ENCODE data around the gene CST4. TPM values are rescaled to one million over a fixed set of nuclear protein-coding genes. Genes with fewer than 3 reads are reported as not detected.
"Not testable (repeated sequence)": the region's sequence is repeated elsewhere in the genome, so short reads cannot be mapped to it uniquely, and the experiment has no call there.

Gene CST4, protein sequence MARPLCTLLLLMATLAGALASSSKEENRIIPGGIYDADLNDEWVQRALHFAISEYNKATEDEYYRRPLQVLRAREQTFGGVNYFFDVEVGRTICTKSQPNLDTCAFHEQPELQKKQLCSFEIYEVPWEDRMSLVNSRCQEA
- total RNA-seq: not detected

DNA sequence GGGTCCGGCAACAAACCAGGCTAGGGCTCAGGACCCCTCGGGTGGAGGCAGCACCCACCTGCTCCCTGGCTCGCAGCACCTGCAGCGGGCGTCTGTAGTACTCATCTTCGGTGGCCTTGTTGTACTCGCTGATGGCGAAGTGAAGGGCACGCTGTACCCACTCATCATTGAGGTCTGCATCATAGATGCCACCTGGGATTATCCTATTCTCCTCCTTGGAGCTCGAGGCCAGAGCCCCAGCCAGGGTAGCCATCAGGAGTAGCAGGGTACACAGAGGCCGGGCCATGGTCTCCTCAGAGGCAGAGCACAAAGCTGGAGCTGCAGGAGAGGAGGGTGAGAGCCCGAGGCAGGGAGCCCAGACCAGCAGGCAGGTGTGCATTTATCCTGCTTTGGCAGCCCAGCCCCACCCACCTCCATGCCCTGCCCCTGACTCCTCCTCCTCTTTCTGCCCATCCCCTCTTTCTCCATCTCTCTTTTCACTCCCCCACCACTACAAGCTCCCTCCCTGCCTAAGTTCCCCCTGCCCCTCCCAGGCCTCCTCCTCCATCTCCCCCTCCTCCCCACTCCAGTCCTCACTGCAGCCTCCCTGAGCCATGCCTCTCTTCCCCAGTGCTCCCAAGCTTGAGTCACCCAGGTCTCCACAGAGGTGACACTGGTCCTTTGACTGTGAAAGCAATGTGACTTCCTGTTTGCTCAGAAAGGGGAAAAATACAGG lies at the start of gene CST4:
Gene CST4 (minus strand): TSS at position 355 of the 715 bp plus-strand sequence. CDS start 69 bp downstream, at position 286.
- not testable (repeated sequence) for H3K4me1 ChIP-seq, H3K27ac ChIP-seq, H3K9me3 ChIP-seq, H3K36me3 ChIP-seq, H3K27me3 ChIP-seq, H3K4me3 ChIP-seq
- DNase-seq (ENCODE audit: low spot score): peak; percentile 44

DNA sequence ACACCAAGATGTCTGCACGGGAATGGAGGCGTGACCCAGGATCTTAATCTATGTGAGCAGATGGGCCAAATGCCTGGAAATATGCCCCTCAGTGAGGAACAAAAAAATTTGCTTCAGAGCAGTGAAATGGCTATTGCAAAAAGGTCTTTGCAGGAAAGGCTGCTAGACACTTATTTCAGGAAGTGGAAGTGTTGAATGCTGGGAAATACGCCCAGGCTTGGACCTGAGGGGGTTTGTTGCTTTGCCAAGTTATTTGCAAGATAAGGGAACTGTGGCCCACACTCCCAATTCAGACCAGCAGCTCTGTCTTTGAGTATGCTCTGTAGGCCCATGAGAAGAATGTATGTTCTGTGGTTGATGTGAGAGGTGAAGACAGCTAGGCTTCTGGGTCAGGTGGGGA lies 46.6 kb upstream of the CST4 start:
- not testable (repeated sequence) for DNase-seq (ENCODE audit: low spot score); H3K4me3 ChIP-seq; H3K27ac ChIP-seq

GRCh38 chr20:23734949-23735348 lies 46.1 kb upstream of the CST4 start:
- H3K27me3 ChIP-seq; DNase-seq (ENCODE audit: low spot score); H3K4me1 ChIP-seq; H3K27ac ChIP-seq; H3K9me3 ChIP-seq; H3K36me3 ChIP-seq; H3K4me3 ChIP-seq: not testable (repeated sequence)

More for the DNA sequence above, 46.6 kb upstream of the CST4 start:
- H3K9me3 ChIP-seq, H3K36me3 ChIP-seq, H3K4me1 ChIP-seq, H3K27me3 ChIP-seq: not testable (repeated sequence)

DNA sequence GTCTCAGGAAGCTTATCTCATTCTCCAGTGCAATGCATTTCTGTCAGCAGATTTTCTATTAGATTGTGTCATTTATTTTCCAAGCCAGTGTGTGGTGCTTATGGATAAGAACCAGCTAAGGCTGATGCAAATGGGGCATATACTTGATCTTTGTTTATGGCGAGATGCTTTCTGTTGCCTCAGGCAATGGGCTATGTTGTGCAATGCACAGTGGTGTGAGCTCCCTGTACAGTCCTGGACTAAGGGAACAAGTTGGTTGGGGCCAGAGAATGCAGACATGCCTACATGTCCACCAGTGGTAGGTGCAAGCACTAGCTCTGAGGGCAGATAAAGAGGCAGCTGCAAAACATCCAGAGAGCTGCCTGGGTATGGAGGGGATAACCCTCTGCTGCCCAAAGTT lies 45.6 kb upstream of the CST4 start:
- H3K36me3 ChIP-seq; DNase-seq (ENCODE audit: low spot score); H3K4me1 ChIP-seq; H3K27me3 ChIP-seq; H3K4me3 ChIP-seq; H3K9me3 ChIP-seq; H3K27ac ChIP-seq: not testable (repeated sequence)

GRCh38 chr20:23727016-23727415 lies 38.2 kb upstream of the CST4 start:
- H3K36me3 ChIP-seq: no peaks in the 10 kb centered on the region
- H3K27me3 ChIP-seq: no peaks in the 10 kb centered on the region
- no peaks in the 10 kb centered on the region for H3K4me1 ChIP-seq
- H3K27ac ChIP-seq: no peak overlapping the region
- H3K9me3 ChIP-seq: no peaks in the 10 kb centered on the region
- no peak overlapping the region for H3K4me3 ChIP-seq
- no peak for DNase-seq (ENCODE audit: low spot score)
- no peak for TF ChIP-seq CTCF (IDR thresholded peaks at IDR 0.05)

DNA sequence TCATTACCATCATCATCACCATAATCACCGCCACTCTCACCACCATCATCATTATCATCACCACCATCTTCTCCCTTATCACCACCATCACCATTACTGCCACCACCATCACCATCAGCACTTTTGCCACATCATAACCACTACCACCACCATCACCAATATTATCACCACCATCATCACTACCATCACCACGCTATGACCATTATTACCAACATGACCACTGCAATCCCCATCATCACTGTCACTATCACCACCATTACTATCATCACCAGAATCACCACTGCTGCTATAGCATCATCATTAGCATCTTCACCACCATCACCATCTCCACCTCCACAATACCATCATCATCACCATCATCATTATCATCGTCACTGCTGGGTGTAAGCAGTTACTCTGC lies 36.3 kb upstream of the CST4 start:
- H3K4me1 ChIP-seq: no peaks in the 10 kb centered on the region
- DNase-seq (ENCODE audit: low spot score): no peak
- no peaks in the 10 kb centered on the region for H3K9me3 ChIP-seq
- H3K4me3 ChIP-seq: no peak overlapping the region
- H3K36me3 ChIP-seq: no peaks in the 10 kb centered on the region
- H3K27ac ChIP-seq: no peak overlapping the region
- no peaks in the 10 kb centered on the region for H3K27me3 ChIP-seq
- TF ChIP-seq CTCF (IDR thresholded peaks at IDR 0.05): no peak

- not testable (repeated sequence) for H3K4me3 ChIP-seq; H3K27me3 ChIP-seq; H3K4me1 ChIP-seq; H3K36me3 ChIP-seq; H3K9me3 ChIP-seq; DNase-seq (ENCODE audit: low spot score); H3K27ac ChIP-seq
- peak; percentile 11 to 41 for TF ChIP-seq CTCF (IDR thresholded peaks at IDR 0.05)
These were observed 34.9 kb upstream of the CST4 start for GRCh38 chr20:23723659-23724307.

DNA sequence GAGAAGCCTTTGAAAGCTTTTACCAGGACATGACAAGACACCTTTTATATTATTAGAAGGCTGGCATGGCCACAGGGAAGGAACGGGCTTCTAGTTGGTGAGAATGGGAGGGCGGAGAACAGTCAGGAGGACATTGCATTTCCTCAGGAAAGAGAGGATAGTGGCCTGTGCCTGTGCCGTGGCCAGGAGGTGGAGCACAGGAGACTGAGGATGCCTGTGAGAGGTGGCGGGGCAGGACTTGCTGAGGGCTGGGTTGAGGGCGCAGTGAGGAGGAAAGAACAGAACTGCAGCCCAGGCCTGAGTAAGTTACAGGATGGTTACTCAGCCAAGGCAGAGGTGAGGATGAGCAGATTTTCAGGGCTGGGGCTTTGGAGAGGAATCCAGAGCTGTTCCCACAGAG lies 34.0 kb upstream of the CST4 start:
- H3K4me1 ChIP-seq; DNase-seq (ENCODE audit: low spot score); H3K27me3 ChIP-seq; H3K9me3 ChIP-seq; H3K36me3 ChIP-seq; H3K27ac ChIP-seq; H3K4me3 ChIP-seq: not testable (repeated sequence)

All from right atrium auricular region (tissue), 2 donors.